Left ventricle myocardium inferior (tissue), 1 donor: Measurements from ENCODE around the gene TMX1. TPM values are rescaled to one million over a fixed set of nuclear protein-coding genes. Genes with fewer than 3 reads are reported as not detected.

ENCODE experiments used
- DNase-seq: peaks from one replicate; pipeline ENCODE4 v3.0.0-alpha.2; 2020
- H3K27ac ChIP-seq: fragments of 200-600 bp; replicated peaks from 2 replicates; pipeline ENCODE4 v1.8.0; 2021
- H3K27me3 ChIP-seq: fragments of 200-600 bp; 2 replicates; pipeline ENCODE4 v1.8.0; 2021; ENCODE audit warnings: low read depth
- H3K36me3 ChIP-seq: fragments of 200-600 bp; 2 replicates; pipeline ENCODE4 v1.8.0; 2021
- H3K4me1 ChIP-seq: fragments of 200-600 bp; 2 replicates; pipeline ENCODE4 v1.8.0; 2021
- H3K4me3 ChIP-seq: fragments of 200-600 bp; 2 replicates; pipeline ENCODE4 v1.8.0; 2021; ENCODE audit warnings: mild to moderate bottlenecking, moderate library complexity
- H3K9me3 ChIP-seq: fragments of 200-600 bp; replicated peaks from 2 replicates; pipeline ENCODE4 v1.8.0; 2021
- intact Hi-C: fragments of 100-400 bp; cut with micrococcal nuclease; formaldehyde crosslinking; loops from one replicate; pipeline ENCODE4 v1.11.0; 2022
- long read RNA-seq: library from polyadenylated mRNA; unstranded; transcript quantifications from one replicate; pipeline ENCODE4 v2.0.0, GENCODE V29; 2021
- total RNA-seq: library from RNA; stranded (reverse); fragmentation: NEBNext Ultra II Directional; extraction: Animal tissue kit (Norgen Biotek cat#: 25700); gene quantifications from one replicate; pipeline ENCODE4 v1.2.1, GENCODE V29; 2021
- TF ChIP-seq, protein P1 (sequence below): fragments of 200-600 bp; IDR thresholded peaks from 2 replicates; pipeline ENCODE4 v1.8.0; 2021; ENCODE audit warnings: antibody characterized with exemption, mild to moderate bottlenecking, borderline replicate concordance
- donor health status: DM: no; HTN: yes; CAD: no; lungs with severe emphysema.

The TMX1 gene, protein sequence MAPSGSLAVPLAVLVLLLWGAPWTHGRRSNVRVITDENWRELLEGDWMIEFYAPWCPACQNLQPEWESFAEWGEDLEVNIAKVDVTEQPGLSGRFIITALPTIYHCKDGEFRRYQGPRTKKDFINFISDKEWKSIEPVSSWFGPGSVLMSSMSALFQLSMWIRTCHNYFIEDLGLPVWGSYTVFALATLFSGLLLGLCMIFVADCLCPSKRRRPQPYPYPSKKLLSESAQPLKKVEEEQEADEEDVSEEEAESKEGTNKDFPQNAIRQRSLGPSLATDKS
- total RNA-seq, result 8.6 TPM
- long read RNA-seq, transcript TMX1-201 (8 exons, 3,995 nt), result major isoform, 19 of 21 reads
- long read RNA-seq, partial matches to known transcripts, result 1 of 21 reads
- long read RNA-seq, other reads (novel, unspliced or antisense), result 1 of 21 reads

- Histone ChIP-seq H3K27ac (peak within 1 kb of the TSS; percentile 86), H3K27me3 (no peaks in the 10 kb centered on the region), H3K9me3 (no peaks in the 10 kb centered on the region), H3K4me1 (peaks cover 42% of the 10 kb centered on the region), H3K4me3 (peak within 1 kb of the TSS; percentile 81), H3K36me3 (peaks cover 8% of the 10 kb centered on the region)
- TF ChIP-seq, protein P1, sequence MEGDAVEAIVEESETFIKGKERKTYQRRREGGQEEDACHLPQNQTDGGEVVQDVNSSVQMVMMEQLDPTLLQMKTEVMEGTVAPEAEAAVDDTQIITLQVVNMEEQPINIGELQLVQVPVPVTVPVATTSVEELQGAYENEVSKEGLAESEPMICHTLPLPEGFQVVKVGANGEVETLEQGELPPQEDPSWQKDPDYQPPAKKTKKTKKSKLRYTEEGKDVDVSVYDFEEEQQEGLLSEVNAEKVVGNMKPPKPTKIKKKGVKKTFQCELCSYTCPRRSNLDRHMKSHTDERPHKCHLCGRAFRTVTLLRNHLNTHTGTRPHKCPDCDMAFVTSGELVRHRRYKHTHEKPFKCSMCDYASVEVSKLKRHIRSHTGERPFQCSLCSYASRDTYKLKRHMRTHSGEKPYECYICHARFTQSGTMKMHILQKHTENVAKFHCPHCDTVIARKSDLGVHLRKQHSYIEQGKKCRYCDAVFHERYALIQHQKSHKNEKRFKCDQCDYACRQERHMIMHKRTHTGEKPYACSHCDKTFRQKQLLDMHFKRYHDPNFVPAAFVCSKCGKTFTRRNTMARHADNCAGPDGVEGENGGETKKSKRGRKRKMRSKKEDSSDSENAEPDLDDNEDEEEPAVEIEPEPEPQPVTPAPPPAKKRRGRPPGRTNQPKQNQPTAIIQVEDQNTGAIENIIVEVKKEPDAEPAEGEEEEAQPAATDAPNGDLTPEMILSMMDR, result peak; percentile 14
- DNase-seq, result peak; percentile 94
- intact Hi-C loops, result no loop called here
Measured at GRCh38 chr14:51239813-51240803, at the start of gene TMX1. Gene TMX1, plus strand, starts transcription at chr14:51240247. Its CDS starts 46 bp downstream, at chr14:51240293.

DNA sequence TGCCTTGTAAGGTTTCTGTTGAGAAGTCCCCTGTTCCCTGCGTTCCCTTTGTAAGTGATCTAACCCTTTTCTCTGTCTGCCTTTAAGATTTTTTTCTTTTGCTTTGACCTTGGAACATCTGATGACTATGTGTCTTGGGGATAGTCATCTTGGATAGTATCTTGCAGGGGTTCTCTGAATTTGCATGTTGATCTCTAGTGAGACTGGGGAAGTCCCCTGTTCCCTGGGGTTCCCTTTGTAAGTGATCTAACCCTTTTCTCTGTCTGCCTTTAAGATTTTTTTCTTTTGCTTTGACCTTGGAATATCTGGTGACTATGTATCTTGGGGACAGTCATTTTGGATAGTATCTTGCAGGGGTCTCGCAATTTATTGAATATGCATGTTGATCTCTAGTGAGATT, 38.2 kb upstream of the TMX1 start:
- H3K4me3 ChIP-seq, result no peak overlapping the region
- TF ChIP-seq, protein P1, result no peak
- intact Hi-C loops, result no loop called here

GRCh38 chr14:51202914-51203665, 37.0 kb upstream of the TMX1 start:
- Histone ChIP-seq H3K9me3 (no peaks in the 10 kb centered on the region), H3K36me3 (no peaks in the 10 kb centered on the region), H3K27me3 (peaks cover 17% of the 10 kb centered on the region), H3K4me3 (no peak overlapping the region), H3K4me1 (no peaks in the 10 kb centered on the region), H3K27ac (no peak overlapping the region)
- intact Hi-C loops, result no loop called here
- DNase-seq, result no peak
- TF ChIP-seq, protein P1, result no peak

More for the DNA sequence above, 38.2 kb upstream of the TMX1 start:
- H3K9me3 ChIP-seq, result no peaks in the 10 kb centered on the region
- no peaks in the 10 kb centered on the region for H3K4me1 ChIP-seq
- peaks cover 17% of the 10 kb centered on the region for H3K27me3 ChIP-seq
- DNase-seq, result no peak
- H3K27ac ChIP-seq, result no peak overlapping the region
- no peaks in the 10 kb centered on the region for H3K36me3 ChIP-seq

- H3K4me1 ChIP-seq, result no peaks in the 10 kb centered on the region
- no peaks in the 10 kb centered on the region for H3K9me3 ChIP-seq
- H3K36me3 ChIP-seq, result no peaks in the 10 kb centered on the region
- intact Hi-C loops, result no loop called here
- H3K27ac ChIP-seq, result no peak overlapping the region
- H3K27me3 ChIP-seq, result peaks cover 17% of the 10 kb centered on the region
- no peak overlapping the region for H3K4me3 ChIP-seq
- no peak for DNase-seq
- TF ChIP-seq, protein P1, result no peak
Measured at GRCh38 chr14:51203881-51204280, 36.2 kb upstream of the TMX1 start.

- TF ChIP-seq, protein P1, result no peak
- Histone ChIP-seq H3K9me3 (no peaks in the 10 kb centered on the region), H3K4me3 (no peak overlapping the region), H3K27ac (no peak overlapping the region), H3K36me3 (no peaks in the 10 kb centered on the region), H3K4me1 (no peaks in the 10 kb centered on the region), H3K27me3 (peaks cover 17% of the 10 kb centered on the region)
- DNase-seq, result no peak
- intact Hi-C loops, result no loop called here
Measured at GRCh38 chr14:51205486-51205885, 34.6 kb upstream of the TMX1 start.
